Caco-2 (cell line): ENCODE data around the gene IDH3G. TPM values are rescaled to one million over a fixed set of nuclear protein-coding genes. Genes with fewer than 3 reads are reported as not detected.

Source experiments
- BruUV-seq: library from RNA; stranded (reverse); fragments of 400-500 nt; replicated peaks from 2 replicates; lab custom pipeline; 2021; lab: Mats Ljungman, UMichigan
- CTCF ChIA-PET: fragments of 300-600 bp; sonication (Branson Sonifier 250); formaldehyde crosslinking; loops from one replicate; lab custom pipeline; 2022; ENCODE audit warnings: antibody characterized with exemption; lab: Charles Lee
- POLR2A ChIA-PET: fragments of 300-600 bp; sonication (Branson Sonifier 250); formaldehyde crosslinking; loops from one replicate; lab custom pipeline; 2022; ENCODE audit warnings: antibody characterized with exemption; lab: Charles Lee
- DNase-seq, 2 experiments: peaks; one replicate each; pipeline versions ENCODE4 v3.0.0 to v3.0.0-alpha.2; 2020 to 2022
- H3K27me3 ChIP-seq: replicated peaks from 2 replicates; pipeline ENCODE4 v1.6.0; 2011; ENCODE audit warnings: low read length; ENCODE audit not compliant: control insufficient read depth, insufficient read depth
- H3K36me3 ChIP-seq: 2 replicates; pipeline ENCODE4 v1.5.1; 2011; ENCODE audit warnings: low read length; ENCODE audit not compliant: control insufficient read depth, insufficient read depth
- H3K4me1 ChIP-seq: fragments of 250-450 bp; sonication (Bioruptor Pico); 2 replicates; pipeline ENCODE4 v1.5.1; 2020; ENCODE audit warnings: mild to moderate bottlenecking
- H3K4me3 ChIP-seq: 2 replicates; pipeline ENCODE4 v1.5.1; 2011; ENCODE audit warnings: low read depth, mild to moderate bottlenecking, control low read depth, low read length
- H3K9me3 ChIP-seq: fragments of 250-450 bp; sonication (Bioruptor Pico); 2 replicates; pipeline ENCODE4 v1.5.1; 2020; ENCODE audit warnings: mild to moderate bottlenecking, moderate library complexity
- H3K27ac Mint-ChIP-seq: one replicate; pipeline ENCODE4 v1.8.0; 2022; ENCODE audit warnings: mixed read lengths; ENCODE audit not compliant: unreplicated experiment
- H3K27me3 Mint-ChIP-seq: one replicate; pipeline ENCODE4 v1.8.0; 2022; ENCODE audit warnings: mixed read lengths; ENCODE audit not compliant: insufficient read depth, unreplicated experiment
- H3K36me3 Mint-ChIP-seq: one replicate; pipeline ENCODE4 v1.8.0; 2022; ENCODE audit warnings: mild to moderate bottlenecking, mixed read lengths; ENCODE audit not compliant: insufficient read depth, unreplicated experiment
- H3K4me1 Mint-ChIP-seq: one replicate; pipeline ENCODE4 v1.8.0; 2022; ENCODE audit warnings: low read depth, mixed read lengths; ENCODE audit not compliant: unreplicated experiment
- H3K4me3 Mint-ChIP-seq: one replicate; pipeline ENCODE4 v1.8.0; 2022; ENCODE audit warnings: mild to moderate bottlenecking, moderate library complexity, mixed read lengths; ENCODE audit not compliant: unreplicated experiment
- H3K9me3 Mint-ChIP-seq: one replicate; pipeline ENCODE4 v1.8.0; 2022; ENCODE audit warnings: mixed read lengths; ENCODE audit not compliant: unreplicated experiment
- intact Hi-C: fragments of 100-400 bp; cut with micrococcal nuclease; formaldehyde crosslinking; loops from one replicate; pipeline ENCODE4 v1.10.0; 2022; ENCODE audit not compliant: unreplicated experiment
- total RNA-seq: library from RNA; stranded (reverse); gene quantifications from 2 replicates; pipeline ENCODE4 v1.2.3, GENCODE V29; 2022
- TF ChIP-seq, protein P1 (sequence below), 2 experiments: fragments of 200-600 bp in 1 of 2; IDR thresholded peaks; 1 replicate in 1 of 2; 2 replicates in 1 of 2; pipeline versions ENCODE4 v1.5.1 to v1.8.0; 2011 to 2022; ENCODE audit warnings: antibody characterized with exemption in 1 of 2, control low read depth in 1 of 2, inconsistent platforms in 1 of 2, low read depth in 1 of 2, low read length in 1 of 2, mild to moderate bottlenecking in 1 of 2, moderate library complexity in 1 of 2; ENCODE audit not compliant: insufficient read depth in 1 of 2, severe bottlenecking in 1 of 2, unreplicated experiment in 1 of 2

Gene IDH3G
- total RNA-seq, 1 experiment from 2014 or later, result 53.3 TPM

DNA sequence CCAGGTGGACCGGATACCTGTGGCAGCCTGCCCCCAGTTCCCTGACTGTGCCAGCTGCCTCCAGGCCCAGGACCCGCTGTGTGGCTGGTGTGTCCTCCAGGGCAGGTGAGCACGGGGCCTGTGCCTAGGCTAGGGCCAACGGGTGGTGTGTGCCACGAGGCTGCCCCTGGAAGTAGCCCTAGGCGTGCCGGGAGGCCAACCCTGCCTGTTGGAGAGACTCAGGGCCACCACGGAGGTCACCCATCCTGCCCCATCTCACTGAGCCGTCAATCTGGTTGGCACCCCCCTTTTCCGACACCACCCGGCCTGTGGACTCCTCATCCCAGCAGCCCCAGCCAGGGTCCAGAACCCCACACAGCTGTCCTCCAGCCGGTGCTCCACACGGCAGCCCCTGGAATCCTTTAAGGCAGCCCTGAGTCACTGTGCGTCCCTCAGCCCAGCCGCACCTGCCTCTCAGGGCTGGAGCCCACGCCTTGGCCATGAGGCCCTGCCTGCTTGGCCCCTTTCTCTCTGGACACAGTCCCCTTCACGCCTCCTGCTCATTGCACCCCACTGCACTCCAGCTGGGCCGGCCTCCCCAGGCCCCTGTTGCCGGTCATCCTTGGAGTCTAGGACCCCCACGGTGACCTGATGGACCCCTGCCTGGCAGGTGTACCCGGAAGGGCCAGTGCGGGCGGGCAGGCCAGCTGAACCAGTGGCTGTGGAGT lies 24.9 kb downstream of the IDH3G start:
- H3K4me3 ChIP-seq, result no peak overlapping the region
- Mint-ChIP-seq H3K27ac (no peak overlapping the region), H3K4me1 (no peaks in the 10 kb centered on the region), H3K27me3 (no peaks in the 10 kb centered on the region), H3K4me3 (no peak overlapping the region), H3K9me3 (no peaks in the 10 kb centered on the region), H3K36me3 (no peaks in the 10 kb centered on the region)
- POLR2A ChIA-PET, result no interaction called here
- no peaks in the 10 kb centered on the region for H3K9me3 ChIP-seq
- no TSS peak for BruUV-seq
- H3K36me3 ChIP-seq, result no peaks in the 10 kb centered on the region
- CTCF ChIA-PET, result no interaction called here
- no peaks in the 10 kb centered on the region for H3K4me1 ChIP-seq
- TF ChIP-seq, protein P1, sequence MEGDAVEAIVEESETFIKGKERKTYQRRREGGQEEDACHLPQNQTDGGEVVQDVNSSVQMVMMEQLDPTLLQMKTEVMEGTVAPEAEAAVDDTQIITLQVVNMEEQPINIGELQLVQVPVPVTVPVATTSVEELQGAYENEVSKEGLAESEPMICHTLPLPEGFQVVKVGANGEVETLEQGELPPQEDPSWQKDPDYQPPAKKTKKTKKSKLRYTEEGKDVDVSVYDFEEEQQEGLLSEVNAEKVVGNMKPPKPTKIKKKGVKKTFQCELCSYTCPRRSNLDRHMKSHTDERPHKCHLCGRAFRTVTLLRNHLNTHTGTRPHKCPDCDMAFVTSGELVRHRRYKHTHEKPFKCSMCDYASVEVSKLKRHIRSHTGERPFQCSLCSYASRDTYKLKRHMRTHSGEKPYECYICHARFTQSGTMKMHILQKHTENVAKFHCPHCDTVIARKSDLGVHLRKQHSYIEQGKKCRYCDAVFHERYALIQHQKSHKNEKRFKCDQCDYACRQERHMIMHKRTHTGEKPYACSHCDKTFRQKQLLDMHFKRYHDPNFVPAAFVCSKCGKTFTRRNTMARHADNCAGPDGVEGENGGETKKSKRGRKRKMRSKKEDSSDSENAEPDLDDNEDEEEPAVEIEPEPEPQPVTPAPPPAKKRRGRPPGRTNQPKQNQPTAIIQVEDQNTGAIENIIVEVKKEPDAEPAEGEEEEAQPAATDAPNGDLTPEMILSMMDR (IDR thresholded peaks at IDR 0.05; ENCODE audit: insufficient read depth in 1 of 2, low read depth in 1 of 2, low read length in 1 of 2, severe bottlenecking in 1 of 2, unreplicated experiment in 1 of 2), result no peak
- intact Hi-C loops, result no loop called here
- peak in 1 of 2 experiments; percentile 20 for DNase-seq
- H3K27me3 ChIP-seq, result no peaks in the 10 kb centered on the region

DNA sequence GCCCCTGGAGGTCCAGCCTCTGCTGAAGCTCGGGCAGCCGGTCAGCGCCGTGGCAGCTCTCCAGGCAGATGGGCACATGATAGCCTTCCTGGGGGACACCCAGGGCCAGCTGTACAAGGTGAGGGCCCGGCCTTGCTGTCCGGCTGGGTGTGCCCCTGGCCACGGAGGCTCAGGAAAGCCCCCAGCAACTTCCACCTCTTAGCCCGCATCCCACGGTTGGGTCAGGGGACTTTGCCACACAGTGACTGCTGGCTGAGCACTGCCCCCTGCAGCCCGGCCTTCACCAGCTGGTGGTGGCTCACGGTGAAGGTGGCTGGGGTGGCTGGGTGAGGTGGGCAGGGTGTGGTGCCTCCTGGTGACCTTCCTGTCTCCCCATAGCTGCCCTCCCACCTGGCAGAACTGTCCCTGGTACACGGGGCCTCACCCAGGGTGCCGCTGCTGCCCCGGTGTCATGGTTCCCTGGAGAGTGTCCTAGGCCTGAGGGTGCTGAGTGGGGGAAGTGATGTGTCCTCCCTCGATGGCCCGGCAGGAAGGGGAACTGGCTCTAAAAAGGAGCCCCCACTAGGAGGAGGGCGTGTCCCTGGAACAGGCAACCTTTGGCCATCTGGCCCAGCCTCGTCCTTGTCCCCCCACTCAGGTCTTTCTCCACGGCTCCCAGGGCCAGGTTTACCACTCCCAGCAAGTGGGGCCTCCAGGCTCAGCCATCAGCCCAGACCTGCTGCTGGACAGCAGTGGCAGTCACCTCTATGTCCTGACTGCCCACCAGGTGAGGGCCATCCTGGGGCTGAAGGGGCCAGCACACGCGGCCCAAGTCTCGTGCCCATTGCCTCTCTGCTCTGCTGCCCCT lies 25.6 kb downstream of the IDH3G start:
- TF ChIP-seq, protein P1 (IDR thresholded peaks at IDR 0.05; ENCODE audit: insufficient read depth in 1 of 2, low read depth in 1 of 2, low read length in 1 of 2, severe bottlenecking in 1 of 2, unreplicated experiment in 1 of 2), result no peak
- Histone ChIP-seq H3K27me3 (no peaks in the 10 kb centered on the region), H3K36me3 (no peaks in the 10 kb centered on the region), H3K4me3 (no peak overlapping the region), H3K9me3 (no peaks in the 10 kb centered on the region), H3K4me1 (no peaks in the 10 kb centered on the region)
- no TSS peak for BruUV-seq
- H3K36me3 Mint-ChIP-seq, result no peaks in the 10 kb centered on the region
- ChIA-PET POLR2A (no interaction called here), CTCF (no interaction called here)
- DNase-seq, result peak in 1 of 2 experiments; percentile 15
- H3K4me1 Mint-ChIP-seq, result no peaks in the 10 kb centered on the region
- no peaks in the 10 kb centered on the region for H3K27me3 Mint-ChIP-seq
- H3K27ac Mint-ChIP-seq, result no peak overlapping the region
- no peak overlapping the region for H3K4me3 Mint-ChIP-seq
- no peaks in the 10 kb centered on the region for H3K9me3 Mint-ChIP-seq
- intact Hi-C loops, result no loop called here

DNA sequence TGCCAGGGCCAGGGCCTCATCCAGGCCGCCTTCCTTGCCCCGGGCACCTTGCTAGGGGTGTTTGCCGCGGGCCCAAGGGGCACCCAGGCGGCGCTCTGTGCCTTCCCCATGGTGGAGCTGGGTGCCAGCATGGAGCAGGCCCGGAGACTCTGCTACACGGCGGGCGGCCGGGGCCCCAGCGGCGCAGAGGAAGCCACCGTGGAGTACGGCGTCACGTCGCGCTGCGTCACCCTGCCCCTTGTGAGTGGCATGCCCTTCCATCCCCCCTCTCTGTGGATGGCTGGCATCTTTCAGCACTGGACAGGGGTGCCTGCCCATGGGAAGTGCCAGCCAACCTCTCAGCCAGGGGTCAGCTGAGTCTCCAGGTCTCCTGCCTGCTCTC lies 26.5 kb downstream of the IDH3G start:
- intact Hi-C loops, result no loop called here
- ChIA-PET POLR2A (no interaction called here), CTCF (no interaction called here)
- BruUV-seq, result no TSS peak
- Mint-ChIP-seq H3K27ac (no peak overlapping the region), H3K9me3 (no peaks in the 10 kb centered on the region), H3K36me3 (peaks cover 4% of the 10 kb centered on the region), H3K27me3 (no peaks in the 10 kb centered on the region), H3K4me1 (no peaks in the 10 kb centered on the region), H3K4me3 (no peak overlapping the region)
- H3K27me3 ChIP-seq, result no peaks in the 10 kb centered on the region
- no peaks in the 10 kb centered on the region for H3K4me1 ChIP-seq
- H3K9me3 ChIP-seq, result no peaks in the 10 kb centered on the region
- DNase-seq, result no peak
- no peak overlapping the region for H3K4me3 ChIP-seq
- TF ChIP-seq, protein P1 (IDR thresholded peaks at IDR 0.05; ENCODE audit: insufficient read depth in 1 of 2, low read depth in 1 of 2, low read length in 1 of 2, severe bottlenecking in 1 of 2, unreplicated experiment in 1 of 2), result no peak
- H3K36me3 ChIP-seq, result no peaks in the 10 kb centered on the region
